ENCODE results near the gene GARRE1. TPM values are rescaled to one million over a fixed set of nuclear protein-coding genes. Genes with fewer than 3 reads are reported as not detected.
"Not testable (repeated sequence)": the region's sequence is repeated elsewhere in the genome, so short reads cannot be mapped to it uniquely, and the experiment has no call there.

The GARRE1 gene
- total and polyA plus RNA-seq, 4 donors, result 4.0 to 13.7 (median 9.0) TPM

DNA sequence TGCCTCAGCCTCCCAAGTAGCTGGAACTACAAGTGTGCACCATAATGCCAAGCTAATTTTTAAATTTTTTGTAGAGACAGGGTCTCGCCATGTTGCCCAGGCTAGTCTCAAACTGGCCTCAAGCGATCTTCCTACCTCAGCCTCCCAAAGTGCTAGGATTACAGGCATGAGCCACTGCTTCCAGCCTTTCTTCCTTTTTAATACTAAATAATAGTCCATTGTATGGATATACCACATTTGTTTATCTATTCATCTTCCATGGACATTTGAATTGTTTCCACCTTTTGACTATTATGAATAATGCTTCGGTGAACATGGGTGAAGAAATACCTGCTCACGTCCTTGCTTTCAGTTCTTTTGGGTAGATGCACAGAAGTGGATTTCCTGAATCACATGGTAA lies 24.4 kb downstream of the GARRE1 start:
- TF ChIP-seq FOXA1 (IDR thresholded peaks at IDR 0.05) (no peak), RXRA (IDR thresholded peaks at IDR 0.05) (no peak), HNF4G (IDR thresholded peaks at IDR 0.05) (no peak), NR2F2 (IDR thresholded peaks at IDR 0.05) (no peak), EGR1 (IDR thresholded peaks at IDR 0.05; ENCODE audit: low read depth in 2 of 2) (no peak)
- TF ChIP-seq, protein P1, sequence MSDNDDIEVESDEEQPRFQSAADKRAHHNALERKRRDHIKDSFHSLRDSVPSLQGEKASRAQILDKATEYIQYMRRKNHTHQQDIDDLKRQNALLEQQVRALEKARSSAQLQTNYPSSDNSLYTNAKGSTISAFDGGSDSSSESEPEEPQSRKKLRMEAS (IDR thresholded peaks at IDR 0.05), result no peak
- no peak for DNase-seq (ENCODE audit: low spot score)
- no peak overlapping the region for H3K27ac ChIP-seq (ENCODE audit: low read depth in 1 of 2, low read length in 2 of 2)
- no peaks in the 10 kb centered on the region for H3K27me3 ChIP-seq (ENCODE audit: control insufficient read depth in 4 of 4, insufficient read depth in 4 of 4, low read length in 3 of 4)
- 96% methylated on average over 4 of the region's 4 CpGs for WGBS
- no peak overlapping the region for H3K4me3 ChIP-seq (ENCODE audit: low read depth in 1 of 3, low read length in 3 of 3)
- no peak overlapping the region for H3K9ac ChIP-seq (ENCODE audit: low read depth in 1 of 2, low read length in 2 of 2)
- H3K36me3 ChIP-seq (ENCODE audit: control insufficient read depth in 4 of 4, insufficient read depth in 3 of 4, low read depth in 1 of 4, low read length in 3 of 4), result peaks cover 0 to 2% (median under 1%) of the 10 kb centered on the region in 4 donors
- H3K4me1 ChIP-seq (ENCODE audit: control insufficient read depth in 4 of 4, insufficient read depth in 4 of 4, low read length in 3 of 4), result no peaks in the 10 kb centered on the region
- H3K9me3 ChIP-seq (ENCODE audit: control insufficient read depth in 4 of 4, low read length in 3 of 4), result no peaks in the 10 kb centered on the region

DNA sequence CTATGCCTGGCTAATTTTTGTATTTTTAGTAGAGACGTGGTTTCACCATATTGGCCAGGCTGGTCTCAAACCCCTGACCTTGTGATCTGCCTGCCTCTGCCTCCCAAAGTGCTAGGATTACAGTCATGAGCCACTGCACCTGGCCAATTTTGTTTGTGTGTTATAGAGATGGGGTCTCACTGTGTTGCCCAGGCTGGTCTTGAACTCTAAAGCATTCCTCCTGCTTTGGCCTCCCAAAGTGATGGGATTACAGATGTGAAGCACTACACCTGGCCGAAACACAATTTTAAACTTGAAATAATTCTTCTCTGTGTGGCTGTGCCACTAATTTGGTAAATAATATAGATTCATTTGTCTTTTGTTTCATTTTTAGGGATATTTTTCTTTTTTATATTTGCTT lies 27.1 kb downstream of the GARRE1 start:
- not testable (repeated sequence) for H3K27me3 ChIP-seq (ENCODE audit: control insufficient read depth in 4 of 4, insufficient read depth in 4 of 4, low read length in 3 of 4); H3K4me3 ChIP-seq (ENCODE audit: low read depth in 1 of 3, low read length in 3 of 3); DNase-seq (ENCODE audit: low spot score); H3K36me3 ChIP-seq (ENCODE audit: control insufficient read depth in 4 of 4, insufficient read depth in 3 of 4, low read depth in 1 of 4, low read length in 3 of 4); H3K9me3 ChIP-seq (ENCODE audit: control insufficient read depth in 4 of 4, low read length in 3 of 4); H3K4me1 ChIP-seq (ENCODE audit: control insufficient read depth in 4 of 4, insufficient read depth in 4 of 4, low read length in 3 of 4); H3K27ac ChIP-seq (ENCODE audit: low read depth in 1 of 2, low read length in 2 of 2); H3K9ac ChIP-seq (ENCODE audit: low read depth in 1 of 2, low read length in 2 of 2)
- 96% methylated on average over 2 of the region's 2 CpGs for WGBS

DNA sequence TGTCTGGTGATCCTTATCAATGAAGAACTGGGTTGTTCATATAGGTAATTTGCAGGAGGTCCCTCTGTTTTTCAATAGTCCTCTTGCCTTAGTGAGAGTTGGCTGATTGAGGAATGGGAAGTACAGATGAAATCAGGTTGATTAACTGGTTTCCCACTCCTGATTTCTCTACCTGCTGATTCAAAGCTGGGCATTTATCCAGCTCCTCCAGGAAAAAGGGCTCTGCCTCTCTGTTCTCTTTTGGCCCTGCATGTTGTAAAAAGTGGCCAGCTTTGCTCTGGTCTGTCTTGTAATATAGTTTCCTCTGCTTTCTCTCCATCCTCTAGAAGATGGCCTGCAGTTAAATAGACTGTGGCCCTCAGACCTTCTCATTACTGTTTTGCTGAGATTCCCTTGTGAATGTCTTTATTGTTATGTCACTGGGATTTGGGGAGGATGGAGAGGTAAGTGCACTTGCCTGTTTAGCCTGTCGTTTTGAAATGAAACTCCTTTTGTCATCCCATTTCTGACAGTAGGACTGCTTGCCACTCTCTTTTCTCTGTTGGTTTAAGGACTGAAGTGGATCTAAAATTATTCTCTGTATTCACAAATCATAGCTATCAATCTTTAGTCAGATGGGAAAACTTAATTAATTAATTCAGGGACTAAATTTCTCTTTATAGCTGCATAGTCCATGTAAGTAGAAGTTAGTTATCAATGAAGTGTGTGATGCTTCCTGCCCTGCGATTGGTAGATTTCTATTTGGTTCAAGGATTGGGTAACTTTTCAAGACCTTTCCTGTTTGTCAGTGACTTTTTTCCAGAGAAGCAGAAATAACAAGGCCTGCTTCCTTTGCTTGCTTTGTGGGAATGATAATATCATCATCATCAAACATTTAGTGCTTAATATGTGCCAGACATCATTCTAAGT lies 28.5 kb downstream of the GARRE1 start:
- WGBS, result 75% methylated on average over 2 of the region's 2 CpGs
- TF ChIP-seq GABPA (IDR thresholded peaks at IDR 0.05 in 1 of 2, conservative IDR thresholded peaks at IDR 0.05 in 1 of 2), result no peak
- no peak for TF ChIP-seq ZBTB33 (IDR thresholded peaks at IDR 0.05)
- no peak for TF ChIP-seq JUND (IDR thresholded peaks at IDR 0.05)
- TF ChIP-seq FOXA1 (IDR thresholded peaks at IDR 0.05), result no peak
- TF ChIP-seq, protein P2, sequence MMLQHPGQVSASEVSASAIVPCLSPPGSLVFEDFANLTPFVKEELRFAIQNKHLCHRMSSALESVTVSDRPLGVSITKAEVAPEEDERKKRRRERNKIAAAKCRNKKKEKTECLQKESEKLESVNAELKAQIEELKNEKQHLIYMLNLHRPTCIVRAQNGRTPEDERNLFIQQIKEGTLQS (IDR thresholded peaks at IDR 0.05), result no peak
- TF ChIP-seq RAD21 (IDR thresholded peaks at IDR 0.05), result no peak
- TF ChIP-seq, protein P3, sequence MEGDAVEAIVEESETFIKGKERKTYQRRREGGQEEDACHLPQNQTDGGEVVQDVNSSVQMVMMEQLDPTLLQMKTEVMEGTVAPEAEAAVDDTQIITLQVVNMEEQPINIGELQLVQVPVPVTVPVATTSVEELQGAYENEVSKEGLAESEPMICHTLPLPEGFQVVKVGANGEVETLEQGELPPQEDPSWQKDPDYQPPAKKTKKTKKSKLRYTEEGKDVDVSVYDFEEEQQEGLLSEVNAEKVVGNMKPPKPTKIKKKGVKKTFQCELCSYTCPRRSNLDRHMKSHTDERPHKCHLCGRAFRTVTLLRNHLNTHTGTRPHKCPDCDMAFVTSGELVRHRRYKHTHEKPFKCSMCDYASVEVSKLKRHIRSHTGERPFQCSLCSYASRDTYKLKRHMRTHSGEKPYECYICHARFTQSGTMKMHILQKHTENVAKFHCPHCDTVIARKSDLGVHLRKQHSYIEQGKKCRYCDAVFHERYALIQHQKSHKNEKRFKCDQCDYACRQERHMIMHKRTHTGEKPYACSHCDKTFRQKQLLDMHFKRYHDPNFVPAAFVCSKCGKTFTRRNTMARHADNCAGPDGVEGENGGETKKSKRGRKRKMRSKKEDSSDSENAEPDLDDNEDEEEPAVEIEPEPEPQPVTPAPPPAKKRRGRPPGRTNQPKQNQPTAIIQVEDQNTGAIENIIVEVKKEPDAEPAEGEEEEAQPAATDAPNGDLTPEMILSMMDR (IDR thresholded peaks at IDR 0.05; ENCODE audit: low read depth, low read length, missing input control), result no peak
- TF ChIP-seq SP1 (IDR thresholded peaks at IDR 0.05), result no peak
- no peak for TF ChIP-seq EGR1 (IDR thresholded peaks at IDR 0.05; ENCODE audit: low read depth in 2 of 2)
- no peak for TF ChIP-seq NR2F2 (IDR thresholded peaks at IDR 0.05)
- TF ChIP-seq TAF1 (conservative IDR thresholded peaks at IDR 0.05), result no peak
- TF ChIP-seq RXRA (IDR thresholded peaks at IDR 0.05), result no peak
- TF ChIP-seq HNF4A (conservative IDR thresholded peaks at IDR 0.05), result no peak
- TF ChIP-seq REST (IDR thresholded peaks at IDR 0.05), result no peak
- TF ChIP-seq YY1 (IDR thresholded peaks at IDR 0.05), result no peak
- TF ChIP-seq HNF4G (IDR thresholded peaks at IDR 0.05), result no peak
- TF ChIP-seq, protein P1 (IDR thresholded peaks at IDR 0.05), result no peak
- TF ChIP-seq FOXA2 (IDR thresholded peaks at IDR 0.05), result no peak
- Histone ChIP-seq H3K4me3 (ENCODE audit: low read depth in 1 of 3, low read length in 3 of 3) (no peak overlapping the region), H3K36me3 (ENCODE audit: control insufficient read depth in 4 of 4, insufficient read depth in 3 of 4, low read depth in 1 of 4, low read length in 3 of 4) (peaks cover 0 to 2% (median under 1%) of the 10 kb centered on the region in 4 donors), H3K27me3 (ENCODE audit: control insufficient read depth in 4 of 4, insufficient read depth in 4 of 4, low read length in 3 of 4) (no peaks in the 10 kb centered on the region), H3K4me1 (ENCODE audit: control insufficient read depth in 4 of 4, insufficient read depth in 4 of 4, low read length in 3 of 4) (peaks cover 0 to 4% (median 0%) of the 10 kb centered on the region in 4 donors), H3K9me3 (ENCODE audit: control insufficient read depth in 4 of 4, low read length in 3 of 4) (no peaks in the 10 kb centered on the region), H3K9ac (ENCODE audit: low read depth in 1 of 2, low read length in 2 of 2) (no peak overlapping the region), H3K27ac (ENCODE audit: low read depth in 1 of 2, low read length in 2 of 2) (no peak overlapping the region)
- DNase-seq (ENCODE audit: low spot score), result no peak
